Ureter (tissue), 1 donor: ENCODE data around the gene FAM219B. TPM values are rescaled to one million over a fixed set of nuclear protein-coding genes. Genes with fewer than 3 reads are reported as not detected.
A peak's percentile ranks its signal among the peaks of the same experiment; 100 is the strongest.
"Not testable (repeated sequence)": the region's sequence is repeated elsewhere in the genome, so short reads cannot be mapped to it uniquely, and the experiment has no call there.

ENCODE experiments used
- DNase-seq: peaks from one replicate; pipeline ENCODE4 v3.0.0-alpha.2; 2020; ENCODE audit warnings: low spot score
- total RNA-seq: library from RNA; stranded (reverse); gene quantifications from one replicate; pipeline ENCODE4 v1.2.4, GENCODE V29; 2023
- donor health status: DM: yes; HTN: yes; CAD: no.

FAM219B gene, protein sequence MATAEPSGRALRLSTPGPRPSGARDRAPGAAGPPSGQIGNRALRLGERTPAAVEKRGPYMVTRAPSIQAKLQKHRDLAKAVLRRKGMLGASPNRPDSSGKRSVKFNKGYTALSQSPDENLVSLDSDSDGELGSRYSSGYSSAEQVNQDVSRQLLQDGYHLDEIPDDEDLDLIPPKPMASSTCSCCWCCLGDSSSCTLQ
- 171 TPM for total RNA-seq

DNA sequence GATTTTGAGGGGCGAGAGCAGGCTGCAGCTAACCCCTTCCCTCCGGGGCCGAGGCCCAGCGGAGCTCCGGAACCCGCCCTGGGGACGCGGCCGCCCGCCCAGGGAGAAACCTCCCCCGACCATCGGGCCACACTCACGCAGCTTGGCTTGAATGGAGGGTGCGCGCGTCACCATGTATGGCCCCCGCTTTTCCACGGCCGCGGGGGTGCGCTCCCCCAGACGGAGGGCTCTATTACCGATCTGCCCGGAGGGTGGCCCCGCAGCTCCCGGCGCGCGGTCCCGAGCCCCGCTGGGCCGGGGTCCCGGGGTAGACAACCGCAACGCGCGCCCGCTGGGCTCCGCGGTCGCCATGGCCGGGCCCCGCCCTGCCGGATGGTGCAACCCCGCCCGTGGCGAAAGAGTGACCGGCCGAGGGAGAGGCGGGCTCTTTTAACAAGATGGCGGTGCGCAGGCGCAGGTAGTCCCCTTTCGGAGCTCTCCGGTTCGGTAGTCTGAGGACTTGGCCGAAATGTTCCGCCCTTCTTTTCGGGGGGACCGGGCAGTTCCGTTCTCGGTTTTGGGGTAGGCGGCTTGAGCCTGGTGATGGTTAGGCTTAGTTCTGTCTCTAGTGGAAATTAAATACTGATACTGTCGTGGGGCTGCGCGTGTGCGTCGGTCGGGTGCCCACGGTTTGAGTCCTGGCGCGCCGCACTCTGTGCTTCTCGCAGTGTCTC is at the start of gene FAM219B:
FAM219B (minus strand) TSS at position 402 of the 713 bp plus-strand sequence; CDS start at position 351, 51 bp downstream.
- DNase-seq: peak; percentile 94

DNA sequence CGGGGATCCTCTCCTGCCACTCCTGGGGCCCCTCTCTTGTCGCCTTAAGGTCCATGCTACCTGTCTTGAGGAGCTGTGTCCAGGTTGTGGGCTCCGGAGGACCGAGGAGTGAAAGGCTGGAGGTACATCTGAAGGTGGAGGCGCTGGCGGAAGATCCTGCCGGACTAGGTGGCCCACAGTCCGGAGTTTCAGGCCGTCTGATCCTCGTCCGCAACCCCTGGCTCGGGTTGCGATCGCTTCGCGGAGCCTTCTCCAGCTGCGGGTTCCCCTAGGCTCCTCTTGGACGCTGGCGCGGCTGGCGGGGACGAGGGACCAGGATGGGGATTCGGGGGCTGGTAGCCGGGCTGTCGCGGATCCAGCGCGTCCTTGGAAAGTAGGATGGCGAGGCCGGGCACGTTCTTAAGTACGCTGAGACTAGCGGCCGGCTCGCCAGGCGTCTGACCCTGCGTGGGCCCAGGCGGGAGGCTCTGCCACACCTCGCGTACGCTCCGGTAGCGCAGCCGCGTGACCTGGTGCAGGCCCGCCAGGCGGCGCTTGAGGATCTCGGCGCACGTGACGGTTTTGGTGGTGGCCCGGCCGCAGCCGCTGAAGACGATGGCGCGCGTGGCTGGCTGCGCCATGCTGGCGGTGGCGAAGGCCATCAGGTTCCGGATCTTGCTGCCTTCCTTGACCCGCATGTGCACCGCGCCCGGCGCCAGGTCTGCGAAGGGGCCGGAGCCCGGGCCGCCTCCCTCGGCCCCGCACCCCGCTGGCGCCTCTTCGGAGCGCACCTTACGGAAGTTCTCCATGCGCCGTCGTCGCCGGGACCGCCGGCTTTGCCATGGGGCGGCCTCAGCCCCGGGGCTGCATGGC is 49.4 kb upstream of the FAM219B start:
- DNase-seq: peak; percentile 76

GRCh38 chr15:74955017-74955416 is 48.4 kb upstream of the FAM219B start:
- DNase-seq: no peak

- DNase-seq: no peak
Observed at GRCh38 chr15:74954515-74954914, 47.9 kb upstream of the FAM219B start.

DNA sequence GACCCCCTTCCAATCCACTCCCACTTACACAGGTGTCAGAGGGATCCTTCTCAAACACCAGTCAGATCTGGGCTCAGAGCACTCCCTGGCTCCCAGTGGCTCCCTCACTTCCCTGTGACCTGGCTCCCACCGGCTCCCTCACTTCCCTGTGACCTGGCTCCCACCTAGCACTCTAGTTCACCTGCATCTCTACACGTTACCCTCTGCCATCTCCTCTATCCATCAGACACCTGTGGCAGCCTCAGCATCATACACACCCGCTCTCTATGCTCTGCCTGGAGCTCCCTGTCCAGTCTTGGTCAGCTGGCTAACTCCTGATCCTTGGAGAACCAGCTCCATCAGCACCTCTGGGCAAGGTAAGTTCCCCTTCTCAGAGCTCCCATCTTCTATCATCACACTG is 44.4 kb upstream of the FAM219B start:
- no peak for DNase-seq

DNA sequence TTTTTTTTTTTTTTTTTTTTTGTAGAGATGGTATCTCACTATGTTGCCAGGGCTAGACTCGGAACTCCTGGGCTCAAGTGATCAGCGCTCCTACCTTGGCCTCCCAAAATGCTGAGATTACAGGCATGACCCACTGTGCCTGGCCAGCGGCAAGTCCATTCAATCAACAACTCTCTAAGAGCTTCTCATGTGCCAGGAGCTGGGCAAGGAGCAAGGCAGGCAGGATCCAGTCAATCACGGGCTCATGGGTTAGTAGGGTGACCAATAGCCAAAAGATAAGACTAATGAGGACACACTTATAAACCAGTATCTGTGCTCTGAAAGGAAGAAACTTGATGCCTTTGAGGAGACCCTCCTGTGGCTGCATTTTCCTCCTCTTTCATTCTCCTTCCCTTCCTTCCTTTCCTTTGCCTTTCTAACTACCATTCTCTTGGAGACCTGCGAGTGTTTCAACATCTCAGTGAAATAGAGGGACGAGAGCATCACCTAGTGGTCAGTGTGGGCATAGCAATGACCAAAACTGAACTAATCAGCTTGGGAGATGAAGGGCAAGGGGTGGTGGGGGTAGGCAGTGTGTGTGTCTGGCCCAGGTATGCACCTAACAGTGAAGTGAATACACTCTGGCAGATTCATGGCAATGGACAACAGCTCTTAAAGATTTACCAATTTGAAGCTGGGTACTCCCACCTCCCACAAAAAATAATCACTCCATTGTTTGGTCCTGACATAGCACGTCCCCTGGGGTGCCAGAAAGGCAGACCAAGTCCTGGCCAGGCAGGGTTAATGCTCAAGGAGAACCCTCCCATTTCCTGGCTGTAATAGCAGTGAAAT is 43.6 kb upstream of the FAM219B start:
- peak; percentile 86 for DNase-seq

- peak; percentile 92 for DNase-seq
Observed at GRCh38 chr15:74937590-74938371, 31.1 kb upstream of the FAM219B start, which contains the start of gene COX5A. Gene COX5A, minus strand, starts transcription at chr15:74938073. Its CDS starts 59 bp downstream, at chr15:74938014.

DNA sequence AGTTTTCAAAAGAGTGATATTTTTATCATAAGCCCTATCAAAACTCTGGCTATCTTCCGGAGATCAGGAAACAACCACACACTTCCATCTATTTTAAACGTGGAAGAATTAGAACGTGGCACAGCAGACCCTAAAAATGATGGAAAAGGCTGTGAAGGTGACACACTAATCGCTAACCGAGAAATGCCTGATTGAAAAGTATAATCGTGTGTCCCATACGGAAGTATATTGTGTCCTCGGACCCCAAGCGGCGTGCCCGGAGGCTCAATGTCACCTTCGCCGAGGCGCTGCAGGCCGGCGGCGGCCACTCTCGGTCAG is 30.6 kb upstream of the FAM219B start:
- no peak for DNase-seq

GRCh38 chr15:74935193-74935592 is 28.5 kb upstream of the FAM219B start:
- not testable (repeated sequence) for DNase-seq

GRCh38 chr15:74933573-74933972 is 26.9 kb upstream of the FAM219B start:
- DNase-seq: no peak

DNA sequence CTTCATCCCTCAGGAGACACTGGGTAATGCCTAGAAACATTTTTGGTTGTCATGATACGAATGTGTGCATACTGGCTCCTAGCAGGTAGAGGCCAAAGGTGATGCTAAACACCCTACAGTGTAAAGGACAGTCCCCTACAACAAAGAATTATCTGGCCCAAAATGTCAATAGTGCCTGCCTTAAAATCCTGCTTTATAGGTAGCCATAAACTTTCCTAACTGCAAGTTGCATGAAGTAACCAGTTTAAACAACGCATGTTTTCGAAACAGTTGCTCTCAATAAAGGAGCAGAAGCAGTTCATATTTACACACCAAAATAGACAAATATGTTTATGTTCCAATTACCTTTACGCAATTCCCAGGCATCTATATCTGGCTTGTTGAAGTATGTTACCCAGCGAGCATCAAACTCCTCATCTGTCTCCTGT is 22.1 kb upstream of the FAM219B start:
- no peak for DNase-seq

- DNase-seq: no peak
Observed at GRCh38 chr15:74924525-74924924, 17.9 kb upstream of the FAM219B start.

DNA sequence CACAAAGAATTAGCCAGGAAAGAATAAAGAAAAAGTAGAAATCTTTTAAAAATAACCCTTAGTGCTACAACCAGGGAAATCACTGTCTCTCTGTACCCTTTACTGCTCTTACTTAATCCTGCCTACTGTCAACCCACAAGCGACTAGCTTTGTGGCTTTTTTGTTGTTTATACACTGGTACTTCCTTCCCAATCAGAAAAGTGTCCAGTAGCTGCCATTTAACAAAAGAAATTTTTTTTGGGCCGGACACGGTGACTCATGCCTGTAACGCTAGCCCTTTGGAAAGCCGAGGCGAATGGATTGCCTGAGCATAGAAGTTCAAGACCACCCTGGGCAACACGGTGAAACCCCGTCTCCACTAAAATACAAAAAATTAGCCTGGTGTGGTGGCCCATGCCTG is 13.8 kb upstream of the FAM219B start:
- DNase-seq: no peak

DNA sequence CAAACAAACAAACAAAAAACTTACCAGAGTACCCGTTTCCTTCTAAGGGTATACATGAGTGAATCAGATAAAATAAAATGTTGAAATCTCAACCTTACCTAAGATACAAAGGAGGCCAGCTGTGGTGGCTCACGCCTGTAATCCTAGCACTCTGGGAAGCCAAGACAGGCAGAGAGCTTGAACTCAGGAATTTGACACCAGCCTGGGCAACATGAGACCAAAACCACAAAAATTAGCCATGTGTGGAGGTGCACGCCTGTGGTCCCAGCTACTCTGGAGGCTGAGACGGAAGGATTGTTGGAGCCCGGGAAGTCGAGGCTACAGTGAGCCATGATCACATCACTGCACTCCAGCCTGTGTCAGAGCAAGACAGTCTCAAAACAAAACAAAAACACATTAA is 11.0 kb upstream of the FAM219B start:
- no peak for DNase-seq

- DNase-seq: not testable (repeated sequence)
Observed at GRCh38 chr15:74913799-74914198, 7.1 kb upstream of the FAM219B start.

DNA sequence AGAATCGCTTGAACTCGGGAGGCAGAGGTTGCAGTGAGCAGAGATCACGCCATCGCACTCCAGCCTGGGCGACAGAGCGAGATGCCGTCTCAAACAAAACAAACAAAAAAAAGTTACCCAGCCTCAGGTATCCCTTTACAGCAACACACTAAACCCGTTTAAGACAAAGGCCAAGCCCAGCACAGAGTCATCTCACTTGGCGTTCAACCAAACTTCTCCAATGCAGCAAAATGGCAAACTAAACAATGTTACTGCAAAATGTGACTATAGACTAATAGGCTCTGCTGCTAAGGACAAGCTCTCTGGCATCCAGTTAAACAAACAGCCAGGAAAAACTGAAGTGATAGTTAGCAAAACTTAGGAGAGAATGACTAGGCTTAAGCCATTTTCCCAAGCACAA is 6.4 kb upstream of the FAM219B start:
- no peak for DNase-seq

DNA sequence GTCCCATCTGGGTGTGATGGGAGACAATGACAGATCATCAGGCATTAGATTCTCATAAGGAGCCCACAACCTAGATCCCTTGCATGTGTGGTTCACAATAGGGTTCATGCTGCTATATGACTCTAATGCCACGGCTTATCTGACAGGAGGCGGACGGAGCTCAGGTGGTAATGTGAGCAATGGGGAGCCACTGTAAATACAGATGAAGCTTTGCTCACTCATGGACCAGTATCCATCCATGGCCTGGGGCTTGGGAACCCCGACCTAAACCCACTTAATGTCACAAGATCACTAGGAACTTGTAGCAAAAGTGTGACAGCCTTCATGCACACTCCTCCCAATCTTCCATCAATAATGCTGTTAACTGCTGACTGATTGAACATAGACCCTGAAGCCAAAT is 2.0 kb upstream of the FAM219B start:
- DNase-seq: no peak

GRCh38 chr15:74907163-74907870 is 666 bp upstream of the FAM219B start:
- no peak for DNase-seq

DNA sequence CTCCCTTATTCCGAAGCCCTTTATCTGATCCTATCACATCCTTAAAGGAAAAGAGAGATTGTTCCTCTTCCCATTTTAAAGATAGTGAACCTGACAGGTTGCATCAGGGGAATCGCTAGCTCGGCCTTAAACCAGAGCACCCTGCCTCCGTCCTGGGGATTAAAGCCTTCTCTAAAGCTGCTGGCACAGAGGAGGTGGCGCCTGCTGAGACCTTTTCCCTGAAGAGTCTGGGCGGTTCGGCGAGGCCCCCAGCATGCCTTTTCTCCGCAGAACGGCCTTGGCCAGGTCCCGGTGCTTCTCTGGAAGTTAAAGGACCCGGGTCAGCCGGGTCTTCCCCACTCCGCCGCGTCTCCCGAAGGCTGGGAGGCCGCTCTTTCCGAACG is 593 bp downstream of the FAM219B start:
- peak; percentile 58 for DNase-seq

DNA sequence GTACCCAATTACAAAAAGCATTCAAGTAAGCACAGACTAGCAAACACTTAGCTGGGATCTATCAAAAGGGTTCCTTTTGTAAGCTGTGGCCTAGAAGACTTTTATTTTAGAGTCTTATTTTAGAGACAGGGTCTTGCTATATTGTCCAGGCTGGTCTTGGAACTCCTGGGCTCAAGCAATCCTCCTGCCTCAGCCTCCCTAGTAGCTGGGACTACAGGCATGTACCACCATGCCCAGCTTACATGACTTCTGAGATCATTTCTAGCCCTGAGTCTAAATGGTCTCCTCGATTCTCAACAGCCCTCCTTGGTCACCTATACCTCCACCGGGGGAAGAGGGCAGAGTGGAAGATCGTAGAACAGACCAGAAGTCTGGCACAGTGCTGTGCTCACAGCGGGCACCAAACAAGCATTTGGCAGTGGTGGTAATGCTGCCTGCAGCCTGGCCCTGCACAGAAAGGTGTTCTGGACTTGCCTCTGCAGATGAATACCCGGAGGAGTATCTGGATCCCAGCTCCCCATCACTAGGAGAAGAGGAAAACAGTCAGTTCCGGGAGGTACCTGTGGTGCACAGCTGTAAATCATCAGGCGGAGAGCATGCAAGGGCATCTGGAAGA is 2.4 kb downstream of the FAM219B start:
- DNase-seq: no peak
